NCI-H1436 (cell line): Measurements from ENCODE around the gene RASGEF1C.

Source experiments
- DNase-seq: peaks from one replicate; lab custom pipeline; 2025; lab: John Stamatoyannopoulos, UW

The RASGEF1C gene

DNA sequence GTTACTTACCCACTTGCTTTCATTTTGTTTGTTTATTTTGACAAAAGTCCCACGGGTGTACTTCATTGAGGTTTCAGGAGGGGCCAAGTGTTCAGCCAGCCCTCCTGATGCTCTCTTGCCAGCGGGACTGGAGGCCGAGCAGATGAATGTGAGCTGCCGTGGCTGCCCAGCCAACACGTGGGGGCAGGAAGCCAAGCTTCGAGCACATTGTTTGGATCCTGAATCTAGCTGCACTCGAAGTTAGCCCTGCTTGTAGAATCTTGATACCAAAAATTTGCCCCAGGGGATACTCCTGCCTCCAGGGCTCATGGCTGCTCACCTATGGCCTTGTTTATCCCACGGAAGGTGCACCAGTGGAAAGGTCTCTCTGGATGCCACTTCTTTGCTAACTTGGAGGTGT, 49.3 kb downstream of the RASGEF1C start:
- no peak for DNase-seq

DNA sequence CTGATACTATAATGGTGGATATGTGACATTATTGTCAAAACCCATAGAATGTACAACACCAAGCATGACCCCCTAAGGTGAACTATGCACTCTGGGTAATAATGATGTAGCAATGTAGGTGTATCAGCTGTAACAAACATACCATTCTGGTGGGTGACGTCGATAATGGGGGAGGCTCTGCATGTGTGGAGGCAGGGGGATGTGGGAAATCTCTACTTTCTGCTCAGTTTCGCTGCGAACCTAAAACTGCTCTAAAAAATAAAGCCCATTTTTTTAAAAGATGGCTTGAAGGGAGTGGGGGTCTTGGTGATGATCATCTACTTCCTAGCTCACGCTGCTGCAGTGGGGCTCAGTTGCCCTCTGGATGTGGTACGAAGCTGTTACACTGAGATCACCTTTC, 51.1 kb downstream of the RASGEF1C start:
- DNase-seq, result no peak

DNA sequence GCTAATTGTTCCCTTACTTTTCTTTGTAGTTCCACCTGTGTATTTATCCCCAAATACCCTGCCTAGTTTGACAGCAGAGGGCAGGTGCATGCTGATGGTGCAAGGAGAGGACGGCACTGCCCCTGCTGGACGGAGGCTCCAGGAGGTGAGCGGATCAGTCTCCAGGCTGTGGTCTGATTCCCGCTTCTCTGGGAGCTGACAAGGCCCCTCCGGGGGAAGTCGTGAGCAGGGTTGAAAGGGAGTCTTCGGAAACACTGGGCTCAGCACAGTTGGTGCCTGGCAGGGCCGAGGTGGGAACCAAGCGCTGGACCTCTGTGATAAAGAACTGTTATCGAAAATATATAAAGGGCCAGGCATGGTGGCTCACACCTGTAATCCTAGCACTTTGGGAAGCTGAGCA, 52.9 kb downstream of the RASGEF1C start:
- no peak for DNase-seq

DNA sequence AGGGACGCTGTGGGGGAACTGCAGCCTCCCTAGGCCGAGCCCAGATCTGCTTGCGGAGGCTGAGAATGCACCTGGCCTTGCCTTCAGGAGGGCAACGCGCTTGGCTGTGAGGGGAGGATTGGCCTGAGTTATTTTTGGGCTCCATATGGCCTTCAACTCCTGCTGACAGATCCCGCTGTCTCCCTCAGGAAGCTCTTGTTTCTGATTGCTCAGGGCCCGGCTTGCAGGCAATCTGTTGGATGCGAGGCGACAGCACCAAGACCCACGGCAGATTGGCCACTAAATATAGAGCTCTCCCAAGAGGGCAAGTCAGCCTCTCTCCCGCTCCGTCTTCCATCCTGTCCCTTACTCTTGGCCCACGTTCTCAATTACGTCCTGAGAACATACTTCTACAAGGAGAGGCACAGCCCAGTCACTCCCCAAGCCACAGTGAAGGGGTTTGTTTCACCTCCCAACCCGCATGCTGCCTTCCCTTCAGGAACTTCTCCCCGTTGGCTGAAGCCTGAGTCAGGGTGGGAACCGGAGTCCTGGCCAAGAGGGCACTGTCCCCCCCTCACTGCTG, 53.6 kb downstream of the RASGEF1C start:
- no peak for DNase-seq

DNA sequence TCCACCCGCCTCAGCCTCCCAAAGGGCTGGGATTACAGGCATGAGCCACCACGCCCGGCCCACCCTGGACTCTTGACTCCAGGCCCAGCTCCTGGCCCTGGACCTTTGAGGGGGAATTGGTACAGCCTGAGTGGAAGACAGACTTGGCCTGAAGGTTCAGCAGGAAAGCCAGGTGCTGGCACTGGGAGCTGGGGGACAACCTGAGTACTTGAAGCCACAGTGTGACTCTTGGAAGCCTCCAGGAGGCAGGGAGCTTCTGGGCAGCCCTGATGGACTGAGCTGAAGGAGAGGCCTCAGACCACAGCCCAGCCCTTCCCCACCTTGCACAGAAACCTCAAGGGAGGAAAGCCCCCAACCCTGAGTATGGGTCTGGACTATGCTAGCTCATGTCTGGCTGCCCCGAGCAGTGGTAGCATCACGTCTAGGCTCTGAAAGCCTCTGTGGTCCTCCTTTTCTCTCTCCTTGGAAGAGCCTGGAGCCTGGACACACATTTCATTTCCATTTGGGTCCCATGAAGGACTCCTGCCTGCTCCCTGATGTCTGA, 54.1 kb downstream of the RASGEF1C start:
- no peak for DNase-seq

DNA sequence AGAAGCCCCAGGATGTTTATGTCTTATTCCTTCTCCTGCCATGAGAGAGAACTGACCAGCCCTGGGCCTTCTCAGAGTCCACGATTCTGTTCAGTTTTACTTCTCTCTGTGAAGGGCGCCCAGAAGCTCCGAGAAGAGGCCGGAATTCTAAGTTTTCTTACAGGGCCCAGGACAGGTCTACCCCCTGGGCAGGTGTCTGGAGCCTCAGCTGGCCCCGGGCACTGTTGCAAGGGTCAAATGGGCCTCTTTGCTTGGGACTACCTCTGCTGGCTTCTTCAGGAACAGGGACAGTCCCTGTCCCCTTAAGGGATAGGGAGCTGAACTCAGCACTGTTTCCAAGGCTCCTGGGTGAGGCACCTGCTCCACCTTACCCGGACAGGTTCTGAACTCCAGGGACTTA, 55.0 kb downstream of the RASGEF1C start:
- no peak for DNase-seq

DNA sequence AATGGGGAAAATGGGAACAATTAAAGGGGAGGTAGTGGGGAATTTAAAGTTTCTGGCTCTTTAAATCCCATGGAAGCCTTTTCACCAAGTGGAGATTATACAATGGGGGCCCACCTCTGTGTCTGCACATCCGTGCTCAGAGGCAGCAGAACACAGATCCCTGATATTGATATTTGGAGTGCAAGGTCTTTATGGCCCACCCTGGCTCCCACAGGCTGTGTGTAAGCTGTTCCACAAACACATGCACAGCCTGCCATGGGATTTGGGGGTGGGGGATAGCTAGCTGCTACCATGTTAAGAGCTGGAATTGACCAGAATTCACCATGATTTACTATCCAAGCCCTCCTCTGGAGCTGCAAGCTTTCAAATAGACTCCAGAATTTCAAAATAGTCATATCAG, 55.9 kb downstream of the RASGEF1C start:
- no peak for DNase-seq

DNA sequence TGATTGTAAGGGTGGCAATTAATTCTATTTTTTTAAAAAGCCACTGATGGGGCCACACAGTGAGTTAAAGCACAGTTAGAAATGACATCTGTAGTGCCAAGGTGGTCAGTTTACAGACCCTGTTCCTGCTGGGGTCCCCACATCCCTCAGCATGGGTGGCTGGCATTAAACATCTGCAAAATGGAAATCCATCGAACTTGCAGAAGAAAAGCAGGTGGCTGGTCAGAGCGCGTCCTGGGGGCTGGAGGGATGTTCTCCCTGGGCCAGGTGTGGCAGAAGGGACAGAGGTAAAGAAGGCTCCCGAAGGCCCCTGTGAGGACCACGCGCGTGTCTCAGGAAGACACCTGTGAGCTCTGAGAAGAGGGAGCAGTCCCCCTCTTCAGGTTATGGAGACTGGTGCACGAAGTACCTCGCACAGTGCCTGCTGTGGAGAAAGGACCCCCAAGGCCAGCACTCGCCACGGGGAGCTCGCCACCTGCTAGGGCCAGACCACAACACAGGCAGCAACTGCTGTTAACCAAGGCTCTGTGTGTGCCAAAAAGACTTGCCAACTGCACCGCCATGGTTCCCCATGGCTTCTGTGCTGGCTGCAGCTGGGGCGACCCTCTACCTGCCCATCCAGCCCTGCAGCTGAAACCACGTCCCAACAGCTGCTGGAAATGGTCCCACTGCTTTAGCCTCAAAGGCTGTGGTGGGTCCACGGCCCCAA, 65.2 kb downstream of the RASGEF1C start:
- DNase-seq, result no peak

DNA sequence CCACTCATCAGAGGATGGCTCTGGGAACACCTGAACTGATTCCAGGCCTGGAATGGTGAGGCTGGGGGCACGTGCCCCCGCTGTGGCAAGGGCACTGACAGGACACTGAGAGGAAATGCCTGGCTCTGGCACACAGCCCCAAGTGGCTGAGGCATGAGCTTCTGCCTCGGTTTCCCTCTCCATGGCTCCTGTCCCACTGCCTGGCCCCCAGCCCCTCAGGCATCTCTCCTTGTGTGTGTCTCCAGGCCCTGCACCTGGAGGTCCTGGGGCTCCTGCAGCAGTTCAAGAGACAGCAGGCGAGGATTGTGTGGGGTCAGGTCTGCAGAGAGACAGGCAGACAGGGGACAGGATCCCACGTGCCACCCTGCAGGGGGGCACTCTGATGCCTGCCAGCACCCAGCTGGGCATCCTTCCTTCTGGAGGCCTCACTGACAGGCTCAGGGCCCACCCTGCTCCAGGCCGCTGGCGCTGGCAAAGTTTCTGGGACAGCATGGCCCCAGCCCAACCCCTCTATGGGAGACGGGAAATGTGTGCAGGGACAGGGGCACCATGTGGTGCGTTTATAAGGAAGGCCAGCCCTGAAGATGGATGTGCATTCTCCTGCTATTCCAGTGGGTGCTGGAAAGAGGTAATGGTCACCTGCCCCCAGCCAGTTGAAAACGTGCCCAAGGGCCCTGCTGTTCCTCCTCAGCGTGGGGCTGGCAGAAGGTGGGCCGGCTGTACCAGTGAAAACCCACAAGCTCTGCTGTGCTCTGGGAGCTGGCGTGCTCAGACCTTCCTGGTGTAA, 66.0 kb downstream of the RASGEF1C start:
- no peak for DNase-seq

DNA sequence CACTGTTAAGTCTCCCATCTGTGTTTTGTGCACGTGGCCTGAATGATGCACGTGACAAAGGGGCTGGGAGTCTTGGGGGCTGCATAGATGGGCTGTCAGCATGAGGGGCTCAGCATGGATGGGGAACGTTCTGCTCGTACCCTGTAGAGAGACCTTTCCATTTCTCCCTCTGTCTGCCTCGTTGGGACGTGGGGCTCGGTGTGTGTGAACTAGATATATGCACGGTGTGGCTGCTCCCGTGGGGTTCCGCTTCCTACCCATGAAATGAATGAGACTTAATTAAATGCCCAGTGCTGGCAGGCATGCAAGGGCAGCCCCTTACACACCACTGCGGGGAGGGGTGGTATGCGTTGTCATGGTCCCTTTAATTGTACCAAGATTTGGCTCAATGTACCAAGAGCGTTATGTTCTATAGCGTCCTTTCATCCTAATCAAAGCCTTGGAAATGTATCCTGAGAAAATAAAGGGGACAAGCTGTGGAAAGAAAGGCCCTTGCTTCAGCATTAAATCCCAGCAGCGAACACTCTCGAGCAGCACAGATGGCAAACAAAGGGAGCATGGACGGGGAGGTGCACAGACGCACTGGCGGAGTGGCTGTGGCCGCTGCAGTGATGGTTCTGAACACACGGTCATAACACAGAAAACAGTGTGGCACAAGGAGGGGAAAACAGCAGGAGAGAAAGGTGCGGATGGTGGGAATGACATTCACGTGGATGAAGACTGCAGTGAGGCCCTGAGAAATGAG, 66.8 kb downstream of the RASGEF1C start:
- no peak for DNase-seq

DNA sequence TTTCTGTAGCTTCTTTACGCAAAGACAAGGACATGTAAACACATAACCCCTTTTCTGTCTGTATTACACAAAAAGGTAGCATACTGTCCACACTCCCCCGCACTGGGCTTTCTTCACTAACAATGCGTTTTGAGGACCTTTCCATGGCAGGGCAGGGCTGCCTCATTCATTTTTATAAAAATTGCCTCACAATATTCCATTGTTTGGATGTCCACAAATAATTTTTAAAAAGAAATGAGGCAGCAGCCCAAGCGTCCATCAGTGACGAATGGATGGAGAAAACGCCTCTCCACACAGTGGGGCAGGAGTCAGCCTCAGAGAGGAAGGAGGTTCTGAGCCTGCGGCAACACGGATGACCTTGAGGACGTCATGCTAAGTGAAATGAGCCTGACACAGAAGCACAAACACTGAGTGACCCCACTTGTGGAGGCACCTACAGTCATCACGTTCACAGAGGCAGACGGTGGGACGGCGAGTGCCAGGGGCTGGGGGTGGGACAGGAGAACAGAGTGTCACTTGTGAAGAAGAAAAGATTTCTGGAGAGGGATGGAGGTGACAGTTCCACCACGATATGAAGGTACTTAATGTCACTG, 67.8 kb downstream of the RASGEF1C start:
- DNase-seq, result no peak

DNA sequence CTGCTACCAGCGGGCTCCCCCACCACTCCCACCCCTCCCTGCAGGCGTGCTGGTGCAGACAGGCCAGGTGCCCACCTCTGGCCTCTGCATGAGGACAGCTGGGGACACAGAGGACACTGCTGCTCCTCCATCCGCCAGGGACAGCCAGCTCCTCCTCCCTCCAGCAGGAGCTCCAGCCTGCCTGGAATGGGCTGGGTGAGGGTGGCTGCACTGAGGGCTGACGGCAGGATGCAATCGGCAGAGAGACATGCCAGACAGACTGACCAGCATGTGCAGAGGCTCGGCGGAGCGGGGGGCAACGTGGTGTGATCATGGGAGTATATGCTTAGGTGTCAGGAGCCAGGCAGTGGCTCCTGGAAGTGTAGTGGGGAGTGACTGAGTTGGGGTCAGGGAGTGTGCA, 68.4 kb downstream of the RASGEF1C start:
- no peak for DNase-seq

DNA sequence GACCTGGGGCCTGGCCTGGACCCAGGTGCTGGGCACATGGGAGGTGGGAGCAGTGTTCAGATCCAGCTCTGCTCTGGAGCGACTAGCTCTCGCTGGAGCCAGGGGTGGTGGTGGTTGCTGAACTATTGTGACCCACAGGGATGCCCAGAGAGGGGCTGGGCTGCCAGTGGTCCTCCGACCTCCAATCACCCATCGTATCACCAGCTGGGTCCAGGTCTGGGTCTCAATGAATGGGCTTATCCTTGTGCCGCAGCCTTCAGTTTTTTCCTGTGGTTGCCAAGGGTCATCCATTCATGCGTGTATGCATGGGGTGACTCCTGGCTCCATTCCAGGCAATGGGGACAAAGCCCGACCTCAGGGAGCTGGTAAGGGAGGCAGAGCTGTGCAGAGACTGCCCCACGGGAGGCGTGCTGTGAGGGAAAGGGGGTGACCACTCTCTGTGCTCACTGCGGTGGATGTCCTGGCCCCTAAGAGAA, 68.9 kb downstream of the RASGEF1C start:
- DNase-seq, result no peak

DNA sequence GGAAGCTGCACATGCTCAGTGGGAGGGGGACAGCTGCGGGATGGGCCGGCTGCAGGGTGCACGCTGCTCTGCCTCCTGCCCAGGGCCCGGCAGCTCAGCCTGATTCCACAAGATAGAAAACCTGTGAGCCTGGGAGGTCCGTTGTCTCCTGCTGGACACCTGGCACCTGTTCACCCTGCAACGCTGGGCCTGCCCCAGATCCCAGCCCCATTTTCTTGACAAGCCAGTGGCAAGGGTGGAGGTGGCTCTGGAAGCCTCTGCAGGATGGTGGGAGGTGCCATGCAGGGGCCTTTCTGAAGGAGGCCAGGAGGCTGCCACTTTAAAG, 69.3 kb downstream of the RASGEF1C start:
- no peak for DNase-seq

DNA sequence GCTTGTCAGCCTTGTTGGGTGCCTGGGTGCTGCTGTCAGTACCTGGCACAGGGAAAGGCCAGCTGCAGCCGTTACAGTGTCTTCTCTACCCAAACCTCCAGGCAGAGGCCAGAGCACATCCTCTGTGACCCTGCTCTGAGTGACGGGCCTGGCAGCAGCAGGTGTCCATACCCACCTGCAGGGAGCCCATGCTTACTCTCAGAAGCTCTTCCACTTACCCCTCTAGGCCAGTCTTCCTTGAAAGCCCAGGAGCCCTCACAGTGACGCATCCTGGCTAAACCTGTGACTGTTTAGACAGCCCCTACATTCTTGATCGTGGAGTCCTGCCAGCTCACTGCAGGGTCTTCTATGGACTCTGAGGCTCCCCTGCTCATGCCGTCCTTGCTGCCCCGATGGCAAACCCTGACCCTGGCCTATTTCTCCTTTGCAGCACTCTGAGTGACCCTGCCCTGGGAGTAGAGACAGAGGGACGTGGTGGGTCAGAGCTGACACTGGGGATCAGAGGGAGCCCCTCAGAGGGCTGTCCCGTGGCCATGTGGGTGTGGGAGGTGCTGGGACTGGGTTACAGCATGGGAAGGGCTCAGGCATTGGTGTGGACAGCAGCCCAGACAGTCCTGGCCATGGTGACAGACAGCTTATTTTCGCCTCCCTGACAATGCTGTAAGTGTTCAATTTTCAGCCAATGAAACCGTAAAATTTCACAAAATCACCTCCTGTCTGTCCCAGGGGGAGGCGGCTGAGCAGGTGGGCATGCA, 69.9 kb downstream of the RASGEF1C start:
- DNase-seq, result no peak

DNA sequence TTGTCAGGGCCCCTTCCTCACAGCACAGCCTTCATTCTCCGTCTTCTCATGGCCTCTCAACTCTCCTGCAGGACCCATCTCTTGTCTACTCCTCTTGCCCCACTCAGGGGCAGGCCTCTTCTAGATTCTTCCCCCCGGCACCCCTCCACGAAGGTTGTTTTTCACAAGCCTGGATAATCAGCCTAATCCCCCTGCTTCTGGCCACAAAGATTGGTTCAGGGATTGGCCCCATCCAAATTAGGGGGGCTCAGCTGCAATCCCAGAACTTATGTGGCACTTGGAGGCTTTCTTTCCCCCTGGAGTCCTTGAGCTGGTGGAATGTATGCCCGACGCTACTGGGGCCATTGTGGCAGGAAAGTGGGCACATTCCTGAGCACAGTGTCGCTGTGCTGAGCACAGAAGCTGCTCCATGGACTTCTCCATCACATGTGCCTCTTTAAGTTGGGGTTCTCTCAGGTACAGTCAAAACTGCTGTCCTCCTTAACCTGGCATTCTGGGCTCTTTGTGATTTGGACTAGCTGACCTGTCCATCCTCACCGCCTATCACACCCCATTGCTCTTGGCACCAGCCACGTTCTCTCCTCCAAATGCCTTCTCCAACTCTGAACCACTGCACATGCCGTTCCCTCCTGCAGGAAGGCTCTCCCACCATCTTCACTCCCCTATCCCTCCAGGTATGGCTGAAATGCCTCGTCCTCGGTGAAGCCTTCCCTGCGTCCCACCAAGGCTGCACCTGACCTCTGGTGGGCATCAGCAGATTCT, 70.6 kb downstream of the RASGEF1C start:
- DNase-seq, result no peak

DNA sequence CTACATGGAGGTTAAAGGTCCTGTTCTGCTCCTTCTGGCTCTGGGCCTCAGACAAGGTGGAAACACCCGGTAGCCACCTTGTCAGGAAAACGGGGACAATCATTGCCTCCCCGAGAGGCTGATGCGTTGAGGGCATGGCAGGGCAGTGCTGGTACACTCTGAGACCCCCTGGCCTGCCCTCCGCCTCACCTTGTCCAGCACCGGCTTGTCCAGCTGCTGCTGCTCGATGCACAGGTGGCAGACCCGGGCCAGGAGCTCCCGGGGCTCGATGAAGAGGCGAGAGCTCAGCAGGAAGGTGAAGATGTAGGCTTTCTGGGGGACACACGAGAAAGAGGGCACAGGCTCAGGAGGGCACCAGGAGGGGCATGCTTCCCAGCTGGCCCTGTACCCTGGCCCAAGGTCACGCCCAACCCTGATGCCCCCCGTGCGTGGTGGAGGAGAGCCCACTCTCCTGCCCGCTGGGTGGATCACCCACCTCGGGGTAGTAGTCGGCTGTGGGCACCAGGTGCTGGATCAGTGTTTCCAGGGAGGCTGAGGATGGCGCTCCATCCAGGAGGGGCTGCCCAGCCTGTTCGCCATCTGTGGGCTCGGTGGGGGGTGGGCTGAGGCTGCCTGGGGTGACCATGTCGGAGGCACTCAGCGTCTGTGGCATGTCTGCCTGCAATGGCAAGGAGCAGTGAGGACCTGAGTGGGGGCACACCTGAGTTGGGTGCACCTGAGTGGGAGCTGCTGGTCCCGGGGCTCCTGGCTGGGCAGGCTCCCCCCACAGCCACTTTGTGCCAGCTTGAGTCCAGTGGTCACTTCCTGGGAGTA, 71.4 kb downstream of the RASGEF1C start:
- DNase-seq, result no peak

DNA sequence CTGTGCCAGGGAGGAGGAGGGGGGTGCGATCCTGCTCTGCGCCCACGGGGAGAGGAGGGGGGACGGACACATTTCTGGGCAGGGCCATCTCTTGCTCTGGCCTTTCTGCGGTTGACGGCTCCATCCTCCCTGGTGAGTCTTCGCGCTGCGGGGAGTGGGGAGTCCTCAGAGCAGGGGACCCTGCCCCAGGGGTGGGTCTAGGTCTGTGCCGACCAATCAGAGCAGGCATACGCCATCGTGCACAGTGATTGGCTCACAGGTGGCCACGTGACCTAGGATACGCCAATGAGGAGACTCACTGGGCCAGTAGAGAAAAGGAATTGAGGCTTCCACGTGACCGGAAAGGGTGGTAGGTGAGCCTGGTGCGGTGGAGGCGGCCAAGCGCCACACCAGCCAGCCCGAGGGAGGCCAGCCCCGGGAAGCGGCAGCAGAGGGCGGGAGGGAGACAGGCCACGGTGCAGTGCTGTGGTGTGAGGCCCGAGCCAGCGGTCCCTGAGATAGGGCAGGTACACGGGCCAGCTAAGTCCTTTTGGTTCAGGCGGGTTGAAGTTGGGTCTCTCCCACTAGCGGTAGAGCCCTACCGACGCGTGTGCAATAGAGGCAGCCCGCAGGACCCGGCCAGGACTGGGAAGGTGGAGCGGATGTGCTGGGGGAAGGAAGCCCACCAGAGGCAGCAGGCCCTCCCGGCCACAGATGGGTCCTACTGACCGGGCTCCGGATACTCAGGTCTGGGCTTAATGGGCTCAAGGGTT, 72.2 kb downstream of the RASGEF1C start:
- DNase-seq, result no peak
